Hematopoietic multipotent progenitor cell (in vitro differentiated cells): ENCODE results near the gene CH25H. TPM values are rescaled to one million over a fixed set of nuclear protein-coding genes. Genes with fewer than 3 reads are reported as not detected.
"Not testable (repeated sequence)": the region's sequence is repeated elsewhere in the genome, so short reads cannot be mapped to it uniquely, and the experiment has no call there.

ENCODE experiments used
- DNase-seq, 3 donors: peaks; one replicate each; pipeline ENCODE4 v3.0.0-alpha.2; 2011 to 2015; ENCODE audit warnings: low read depth in 2 of 3, low spot score in 2 of 3
- total RNA-seq: library from RNA; depleted of rRNA; stranded (reverse); fragments of >200 nt; gene quantifications from one replicate; pipeline ENCODE4 v1.2.3, GENCODE V29; 2012

CH25H gene
- total RNA-seq, 1 donor: not detected

DNA sequence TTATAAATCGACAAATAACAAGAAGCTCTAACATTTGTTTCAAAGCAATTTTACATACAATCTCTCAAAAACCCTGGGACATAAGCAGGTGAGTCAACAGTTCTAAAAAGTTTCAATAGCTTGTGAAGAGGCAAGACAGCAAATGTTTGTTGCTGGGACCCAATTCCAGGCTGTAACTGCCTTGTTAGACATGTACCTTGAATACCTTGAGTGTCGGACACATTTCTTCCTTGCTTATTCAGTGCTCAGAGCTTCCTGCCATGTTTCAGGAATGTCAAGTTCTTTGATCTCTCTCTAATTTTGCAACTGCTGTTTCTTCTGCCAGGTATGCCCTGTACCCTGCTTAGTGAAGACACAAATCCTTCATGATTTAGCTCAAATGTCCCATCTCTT lies 5.1 kb downstream of the CH25H start:
- DNase-seq: no peak

- DNase-seq: no peak
Observed at GRCh38 chr10:89201345-89202032, 5.6 kb downstream of the CH25H start.

GRCh38 chr10:89197473-89197872 lies 9.6 kb downstream of the CH25H start:
- DNase-seq: no peak

DNA sequence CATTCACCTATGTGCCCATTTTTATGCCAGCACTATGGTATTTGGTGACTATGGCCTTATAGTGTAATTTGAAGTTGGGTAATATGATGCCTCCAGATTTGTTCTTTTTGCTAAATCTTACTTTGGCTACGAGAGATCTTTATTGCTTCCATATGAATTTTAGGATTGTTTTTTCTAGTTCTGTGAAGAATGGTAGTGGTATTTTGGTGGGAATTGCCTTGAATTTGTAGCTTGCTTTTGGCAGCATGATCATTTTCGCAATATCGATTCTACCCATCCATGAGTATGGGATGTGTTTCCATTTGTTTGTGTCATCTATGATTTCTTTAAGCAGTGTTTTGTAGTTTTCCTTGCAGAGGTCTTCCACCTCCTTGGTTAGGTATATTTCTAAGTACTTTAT lies 15.8 kb downstream of the CH25H start:
- DNase-seq: not testable (repeated sequence)

DNA sequence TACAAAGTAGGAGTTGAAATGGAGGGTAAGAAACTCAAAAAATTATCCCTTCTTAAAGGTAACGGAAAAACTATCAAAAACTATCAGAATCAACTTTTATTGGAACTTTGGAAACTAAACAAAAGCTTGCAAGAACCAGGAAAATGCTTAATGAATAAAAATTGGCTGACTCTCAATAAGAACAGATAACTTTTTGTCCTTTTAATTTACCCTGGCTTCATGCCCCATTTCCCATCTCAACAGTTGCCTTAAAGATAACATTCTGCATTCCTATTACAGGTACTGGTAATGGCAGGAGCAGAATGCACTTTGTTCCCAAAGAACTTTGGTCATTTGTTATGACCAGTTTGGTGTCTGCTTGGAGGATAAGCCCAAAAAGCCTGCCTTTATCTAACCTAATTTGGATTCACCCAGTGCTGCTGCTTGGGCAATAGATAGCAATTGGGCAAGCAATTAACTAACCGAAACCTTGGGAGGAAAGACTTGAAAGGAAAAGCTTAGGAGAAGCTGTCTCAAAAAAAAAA lies 17.8 kb downstream of the CH25H start:
- no peak for DNase-seq

DNA sequence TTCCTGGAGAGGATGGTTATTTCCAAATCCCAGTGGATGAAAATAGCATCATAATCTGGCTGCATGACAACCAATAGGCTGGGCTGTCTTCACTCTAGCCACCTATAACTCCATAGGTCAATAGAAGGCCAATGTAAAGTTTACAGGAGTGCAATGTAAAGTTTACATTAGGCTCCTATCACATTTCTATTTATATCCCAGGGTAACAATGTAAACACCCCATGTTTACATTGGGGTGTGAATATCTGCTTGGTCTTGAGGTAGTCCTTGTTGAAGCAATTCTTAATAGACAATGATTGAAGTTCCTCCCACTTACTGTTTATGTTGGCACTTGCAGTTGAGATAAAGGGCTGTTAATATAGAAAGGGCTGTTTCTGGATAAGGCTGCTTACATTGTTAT lies 21.5 kb downstream of the CH25H start:
- no peak for DNase-seq

DNA sequence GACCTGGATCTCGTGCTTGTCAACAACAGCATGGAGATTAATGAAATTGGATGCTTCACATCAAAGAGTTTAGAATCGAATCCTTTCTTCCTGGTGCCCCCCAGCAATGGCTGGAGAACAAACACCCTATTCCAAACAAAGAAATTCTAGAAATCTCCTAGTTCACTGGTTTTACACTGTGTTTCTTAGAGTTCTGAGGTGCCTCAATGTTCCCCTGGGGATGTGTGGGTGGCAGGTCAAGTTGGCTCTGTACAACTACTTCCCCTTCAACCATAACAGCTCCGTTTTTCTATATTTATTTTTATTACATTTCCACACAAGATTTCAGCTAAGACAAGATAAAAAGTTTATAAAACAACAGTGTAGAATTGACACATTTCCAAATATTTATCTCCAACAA lies 22.5 kb downstream of the CH25H start:
- no peak for DNase-seq

DNA sequence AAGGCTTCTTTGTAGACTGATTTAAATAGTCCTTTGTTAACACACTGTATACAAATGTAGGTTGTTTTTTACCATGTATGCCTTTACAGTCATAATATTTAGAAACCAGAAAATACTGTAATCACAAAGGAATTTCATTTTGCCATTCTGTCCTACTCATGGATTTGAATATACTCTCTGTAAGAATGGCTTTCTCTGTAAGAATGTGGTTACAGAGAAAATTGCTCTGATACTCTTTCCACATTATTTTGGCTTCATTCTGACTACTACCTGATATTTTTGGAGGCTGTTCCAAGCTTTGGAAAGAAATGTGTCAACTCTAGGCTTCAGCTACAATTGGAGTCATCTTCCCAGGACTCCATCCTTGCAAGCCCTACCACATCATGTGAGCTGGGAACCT lies 23.5 kb downstream of the CH25H start:
- no peak for DNase-seq

DNA sequence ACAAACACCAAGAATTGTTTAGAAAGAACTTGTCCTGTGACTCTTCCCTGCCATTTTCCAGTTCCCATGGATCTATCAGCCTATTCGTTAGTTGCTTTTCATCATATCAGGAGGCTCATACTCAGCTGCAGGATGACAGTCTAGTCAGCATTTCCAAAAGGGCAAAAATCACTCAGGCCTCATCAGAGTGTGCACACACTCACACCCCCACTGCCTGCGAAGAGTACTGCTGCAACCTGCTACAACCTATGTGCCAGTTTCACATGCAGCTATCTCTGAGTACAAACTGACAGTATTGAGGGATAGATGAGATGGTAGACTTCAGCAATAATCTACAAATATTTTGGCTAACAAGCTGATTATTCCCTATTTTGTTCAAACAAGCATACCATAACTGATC lies 24.2 kb downstream of the CH25H start:
- no peak for DNase-seq

GRCh38 chr10:89175816-89176215 lies 31.3 kb downstream of the CH25H start:
- no peak for DNase-seq

GRCh38 chr10:89173075-89173474 lies 34.0 kb downstream of the CH25H start:
- no peak for DNase-seq

DNA sequence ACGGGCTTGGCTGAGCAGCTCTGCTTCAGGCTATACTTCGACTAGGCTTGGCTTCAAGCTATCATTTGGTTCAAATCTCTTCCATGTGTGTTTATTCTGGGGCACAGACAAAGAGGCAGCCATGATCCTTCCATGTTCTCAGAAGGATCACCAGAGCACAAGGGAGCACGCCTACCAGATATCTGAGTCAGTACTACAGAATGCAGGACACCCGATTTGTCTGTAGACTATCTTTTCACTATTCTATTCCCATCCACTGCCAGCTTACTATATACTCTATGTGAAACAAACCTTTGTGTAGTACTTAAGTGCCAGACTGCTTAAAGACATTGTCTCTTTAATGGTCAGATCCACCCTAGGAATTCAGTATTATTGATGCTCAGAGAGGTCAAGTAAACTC lies 35.1 kb downstream of the CH25H start:
- DNase-seq: no peak

DNA sequence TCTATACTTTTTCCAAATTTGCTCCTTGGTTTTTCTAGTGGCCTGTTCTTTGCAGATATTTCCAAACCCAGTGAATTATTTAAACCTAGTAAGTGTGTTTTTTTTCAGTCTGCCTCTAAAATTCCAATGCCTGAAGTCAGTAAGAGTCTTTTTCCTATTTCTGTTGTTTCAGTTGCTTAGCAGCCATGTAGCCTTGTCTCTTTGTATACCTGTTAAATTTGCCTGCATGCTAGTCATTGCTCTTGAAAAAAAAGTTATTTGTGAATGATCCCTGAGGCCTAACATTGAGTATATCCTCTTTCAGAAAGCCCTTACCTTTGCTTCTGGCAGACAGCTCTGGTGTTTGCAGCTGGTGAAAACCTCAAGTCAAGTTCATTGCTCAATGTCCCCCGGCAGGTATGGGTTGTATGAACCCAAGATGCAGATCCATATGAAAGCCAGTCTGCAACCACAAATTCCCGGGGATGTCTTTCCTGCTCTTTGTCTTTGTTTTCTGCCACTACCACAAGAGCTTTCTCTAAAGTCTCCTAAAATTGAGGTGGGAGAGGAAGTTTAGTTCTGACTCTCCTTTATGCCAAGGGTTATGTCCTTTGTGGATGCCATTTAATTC lies 35.7 kb downstream of the CH25H start:
- DNase-seq: no peak

DNA sequence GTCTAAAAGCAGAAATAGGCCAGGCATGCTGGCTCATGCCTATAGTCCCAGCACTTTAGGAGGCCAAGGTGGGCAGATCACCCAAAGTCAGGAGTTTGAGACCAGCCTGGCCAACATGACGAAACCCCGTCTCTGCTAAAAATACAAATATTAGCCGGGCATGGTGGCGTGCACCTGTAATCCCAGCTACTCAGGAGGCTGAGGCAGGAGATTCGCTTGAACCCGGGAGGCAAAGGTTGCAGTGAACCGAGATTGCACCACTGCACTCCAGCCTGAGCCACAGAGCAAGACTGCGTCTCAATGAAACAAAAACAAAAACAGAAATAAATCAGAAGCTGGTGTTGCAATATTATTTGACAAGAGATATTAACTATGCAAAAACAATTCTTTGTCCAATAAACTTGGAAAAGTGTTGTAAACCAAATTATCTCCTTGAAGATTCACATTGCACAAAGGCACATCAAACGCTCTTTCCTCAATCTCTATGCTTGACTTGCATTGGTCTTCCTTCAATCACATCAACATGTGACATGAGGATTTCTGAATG lies 38.7 kb downstream of the CH25H start:
- not testable (repeated sequence) for DNase-seq

GRCh38 chr10:89167915-89168314 lies 39.2 kb downstream of the CH25H start:
- DNase-seq: no peak

DNA sequence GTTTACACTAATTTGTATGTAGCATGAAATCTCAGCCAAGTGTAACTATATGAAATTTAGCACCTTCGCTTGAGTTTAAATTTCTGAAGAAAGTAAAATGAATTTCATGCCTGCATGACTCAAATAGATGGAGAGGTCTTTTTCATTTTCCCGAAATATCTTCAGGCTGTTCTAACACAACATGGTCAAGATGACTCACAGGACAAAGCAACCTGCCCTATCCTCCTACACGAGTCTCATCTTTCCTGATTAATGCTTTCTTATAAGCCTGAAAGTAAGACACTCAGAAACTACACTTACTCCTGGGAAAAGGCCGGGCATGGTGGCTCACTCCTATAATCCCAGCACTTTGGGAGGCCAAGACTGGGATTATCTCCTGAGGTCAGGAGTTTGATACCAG lies 41.2 kb downstream of the CH25H start:
- DNase-seq: no peak

GRCh38 chr10:89164920-89165319 lies 42.2 kb downstream of the CH25H start:
- no peak for DNase-seq

DNA sequence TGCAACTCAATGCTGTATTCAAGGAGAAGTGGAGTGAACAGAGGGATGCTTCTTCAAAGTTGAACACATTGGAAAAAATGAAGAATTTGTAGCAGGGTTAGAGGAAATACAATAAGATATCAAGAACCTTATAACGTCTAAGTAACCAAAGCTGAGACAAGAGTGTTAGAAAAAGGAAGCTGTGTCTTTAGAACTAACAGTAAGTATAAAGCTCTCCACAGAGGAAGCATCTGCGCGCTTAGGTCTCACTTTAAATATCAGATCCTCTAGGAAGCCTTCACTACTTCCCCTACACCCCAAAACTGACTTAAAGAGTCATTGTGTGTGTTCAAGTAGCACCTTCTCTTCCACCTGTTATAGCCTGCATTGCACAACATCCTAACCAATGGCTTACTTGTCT lies 43.0 kb downstream of the CH25H start:
- peak in 1 of 3 donors; percentile 75 for DNase-seq

DNA sequence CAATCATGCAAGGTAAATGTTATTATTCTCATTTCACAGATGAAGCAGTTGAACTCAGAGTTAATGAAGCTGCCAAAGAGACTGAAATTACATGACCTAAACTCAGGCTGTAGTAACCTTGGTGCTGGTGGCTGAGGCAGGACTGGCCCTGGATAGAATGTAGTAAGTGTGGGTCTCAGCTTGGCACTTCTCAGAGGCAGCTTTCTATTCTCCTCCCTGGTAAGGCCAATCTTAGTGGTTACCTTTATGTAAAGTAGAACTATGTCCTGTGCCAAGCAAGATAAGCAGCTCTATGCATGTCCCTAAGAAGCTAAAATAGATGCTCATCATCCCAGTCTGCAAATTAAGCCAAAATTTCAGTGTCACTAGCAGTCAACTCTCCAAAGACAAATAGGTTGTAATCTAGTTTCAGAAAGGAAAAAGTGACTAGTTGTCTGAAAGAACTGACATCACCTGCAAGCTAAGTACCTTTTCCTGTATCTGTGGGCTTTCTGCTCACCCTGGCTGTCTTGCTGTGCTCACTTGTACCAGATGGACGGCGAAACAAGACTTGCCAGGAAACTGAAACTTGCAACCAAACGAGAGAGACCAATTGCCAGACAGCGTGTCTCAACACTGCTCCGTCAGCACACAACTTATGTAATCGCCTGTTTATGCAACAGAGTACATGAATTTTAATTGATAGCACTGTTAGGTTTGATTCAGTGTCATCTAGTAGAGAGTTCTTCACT lies 43.7 kb downstream of the CH25H start:
- peak; percentile 7 to 58 (median 33) for DNase-seq

DNA sequence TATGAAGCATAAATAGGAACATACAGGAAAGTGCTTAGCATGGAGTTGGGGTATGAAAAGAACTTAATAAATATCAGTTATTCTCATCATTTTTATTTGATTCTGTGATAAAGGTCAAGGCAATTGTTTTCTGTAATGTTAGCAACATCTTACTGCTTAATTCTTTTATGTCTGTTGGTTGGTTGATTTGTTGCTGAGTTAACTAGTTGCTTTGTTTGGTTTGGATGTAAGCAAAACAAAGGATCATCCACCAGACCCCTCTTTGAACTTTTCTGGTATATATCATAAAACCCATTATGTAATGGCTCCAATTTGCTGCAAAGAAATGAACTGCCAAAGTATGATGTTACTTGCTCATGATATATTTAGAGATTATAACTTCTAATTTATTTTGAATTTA lies 44.5 kb downstream of the CH25H start:
- no peak for DNase-seq

DNA sequence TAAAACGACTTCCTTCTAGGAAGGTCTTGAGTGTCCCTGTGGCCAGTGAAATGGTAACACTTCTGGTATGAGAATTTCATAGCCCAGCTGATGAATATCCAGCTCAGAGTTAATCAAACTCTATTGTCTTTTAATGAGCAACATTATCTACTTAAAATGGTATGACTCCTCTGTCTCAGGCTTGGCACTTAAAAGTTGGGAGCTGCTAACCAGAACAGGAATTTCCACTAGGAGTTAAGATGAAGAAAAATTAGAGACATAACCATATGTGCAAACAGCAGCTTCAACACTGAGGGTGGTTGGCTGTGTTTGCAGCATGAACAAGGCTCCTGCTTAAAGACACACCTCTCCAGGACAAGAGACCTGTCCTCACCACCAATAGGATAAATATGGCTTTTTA lies 46.8 kb downstream of the CH25H start:
- no peak for DNase-seq

DNA sequence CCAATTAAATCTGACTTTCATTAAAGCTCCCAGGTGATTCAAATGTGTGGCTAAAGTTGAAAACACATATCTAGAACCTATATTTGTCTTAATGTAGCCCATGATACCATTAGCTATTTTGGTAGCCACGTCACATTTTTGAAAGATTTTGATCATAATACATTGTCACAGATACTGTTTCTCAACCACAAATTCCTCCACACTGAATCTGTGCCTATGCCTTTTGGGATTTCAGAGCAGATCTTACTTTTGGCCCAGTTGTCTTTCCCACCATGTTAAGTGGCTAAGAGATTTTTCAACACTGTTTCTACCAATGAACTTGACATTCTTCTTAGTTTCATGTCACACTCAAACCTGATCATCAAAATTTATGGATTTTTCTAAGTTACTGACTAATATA lies 47.4 kb downstream of the CH25H start:
- no peak for DNase-seq
